NK-92 treated with Interleukin-12 subunit alpha and Interleukin-12 subunit beta, amount 100 ng/mL, for 24 hours (cell line): ENCODE results near the gene CNTN5.

ENCODE experiments used
- DNase-seq: peaks from one replicate; lab custom pipeline; 2025; lab: John Stamatoyannopoulos, UW

CNTN5 gene

DNA sequence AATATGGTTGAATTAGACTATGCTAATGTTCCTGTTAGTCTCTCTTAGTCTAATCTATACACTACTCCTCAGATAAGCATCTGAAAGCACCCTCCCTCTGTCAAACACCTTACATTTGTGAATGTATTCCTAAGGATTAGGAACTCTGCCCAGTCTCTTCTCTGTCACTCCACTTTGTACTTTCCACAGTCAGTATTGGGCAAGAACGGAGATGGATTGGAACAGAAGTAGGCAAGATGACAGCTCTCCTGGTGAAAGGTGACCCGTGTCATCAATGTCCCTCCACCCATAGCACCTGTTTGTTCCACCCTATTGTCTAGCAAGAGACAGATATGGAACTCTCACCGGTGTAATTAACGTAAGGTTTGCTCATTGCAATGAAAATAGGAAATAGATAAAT, 613.8 kb downstream of the CNTN5 start:
- DNase-seq: no peak

GRCh38 chr11:99638073-99638553, 617.4 kb downstream of the CNTN5 start:
- DNase-seq: no peak

GRCh38 chr11:99640671-99641070, 619.9 kb downstream of the CNTN5 start:
- no peak for DNase-seq

DNA sequence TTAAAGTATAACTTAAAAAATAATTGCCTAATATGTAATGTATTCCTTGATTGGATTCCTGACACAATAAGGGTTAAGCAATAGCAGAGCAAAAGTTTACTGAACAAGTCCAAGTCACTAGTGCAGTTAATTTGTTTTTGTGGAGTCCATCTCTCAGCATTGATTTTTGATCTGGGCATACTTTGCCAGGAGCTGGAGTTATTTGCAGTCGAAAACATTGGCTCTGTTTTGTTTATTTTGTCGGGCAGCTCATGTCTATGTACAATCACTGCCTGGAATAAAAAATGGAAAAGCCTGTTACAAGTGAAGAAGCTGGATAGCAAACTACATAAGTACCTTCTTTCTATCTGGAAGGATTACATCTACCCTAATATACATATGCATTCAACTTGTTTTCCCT, 625.2 kb downstream of the CNTN5 start:
- DNase-seq: no peak

DNA sequence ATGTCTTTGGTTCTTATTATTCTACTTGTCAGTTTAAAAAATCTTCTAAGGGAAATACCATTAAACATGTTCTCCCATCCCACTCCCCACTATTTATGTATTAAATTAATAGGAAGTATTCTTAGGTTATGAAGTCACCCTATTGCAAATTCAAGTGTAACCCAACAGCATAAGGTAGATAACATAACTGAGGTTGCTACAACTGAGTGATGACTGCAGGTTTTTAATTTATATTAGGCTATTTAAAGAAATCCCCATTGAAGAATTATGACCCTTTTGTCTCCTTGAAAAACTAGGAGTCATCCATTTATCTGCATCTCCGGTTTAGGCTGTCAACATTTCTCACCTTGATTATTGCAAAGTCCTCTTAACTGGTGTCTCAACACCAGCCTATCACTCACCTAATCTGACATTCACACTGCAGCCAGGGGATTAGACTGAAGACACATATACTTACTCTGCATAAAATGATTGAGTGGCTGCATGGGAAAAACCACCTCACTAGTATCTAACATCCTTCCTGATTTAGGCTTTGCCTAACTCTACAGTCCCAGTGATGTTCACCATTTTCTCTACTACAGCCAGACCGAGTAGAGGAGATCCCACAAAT, 649.4 kb downstream of the CNTN5 start:
- DNase-seq: no peak

DNA sequence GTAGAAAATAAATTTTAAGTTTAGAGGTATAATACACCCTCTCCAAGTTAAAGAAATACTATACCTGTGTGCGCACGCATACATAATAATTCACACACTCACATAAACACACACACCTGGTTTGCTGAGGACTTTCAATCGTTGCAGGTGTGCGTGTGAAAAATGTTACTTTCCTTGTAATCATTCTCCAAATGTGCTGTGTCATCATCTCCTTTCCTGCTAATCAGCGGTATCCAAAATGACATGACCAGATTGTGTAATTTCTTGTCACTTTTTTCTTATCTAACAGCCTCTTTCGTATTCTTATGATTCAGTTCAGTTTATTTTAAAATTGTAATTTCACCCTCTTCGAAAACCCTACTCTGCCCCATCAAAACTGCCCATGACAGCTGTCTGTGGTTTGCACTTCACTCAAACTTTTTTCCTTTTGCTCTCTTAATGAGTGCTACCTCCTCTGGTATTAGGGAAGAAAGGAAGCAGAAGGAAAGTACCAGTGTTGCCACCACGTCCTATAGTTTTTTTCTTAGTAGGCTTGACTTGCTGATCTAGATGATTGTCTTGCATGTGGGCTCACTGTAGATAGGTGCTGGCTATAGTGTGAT, 651.2 kb downstream of the CNTN5 start:
- no peak for DNase-seq

DNA sequence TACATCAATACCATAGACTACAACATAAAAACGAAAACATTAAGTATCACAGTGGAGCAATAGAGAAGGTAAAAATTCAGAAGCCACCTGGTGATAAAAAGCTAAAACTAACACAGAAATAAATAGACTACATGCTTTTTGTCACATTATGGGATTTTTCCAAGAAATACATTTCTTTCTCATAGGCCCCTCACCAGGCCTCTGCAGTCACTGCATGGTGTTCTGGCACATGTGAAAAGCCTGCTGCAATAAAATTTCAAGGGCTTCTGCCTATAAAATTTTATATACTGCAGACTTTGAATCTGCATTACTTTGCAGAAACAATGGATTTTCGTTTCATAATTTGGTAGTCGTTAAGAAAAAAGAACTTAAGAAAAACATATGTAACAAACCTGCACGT, 655.5 kb downstream of the CNTN5 start:
- no peak for DNase-seq

GRCh38 chr11:99682171-99682570, 661.4 kb downstream of the CNTN5 start:
- DNase-seq: no peak

DNA sequence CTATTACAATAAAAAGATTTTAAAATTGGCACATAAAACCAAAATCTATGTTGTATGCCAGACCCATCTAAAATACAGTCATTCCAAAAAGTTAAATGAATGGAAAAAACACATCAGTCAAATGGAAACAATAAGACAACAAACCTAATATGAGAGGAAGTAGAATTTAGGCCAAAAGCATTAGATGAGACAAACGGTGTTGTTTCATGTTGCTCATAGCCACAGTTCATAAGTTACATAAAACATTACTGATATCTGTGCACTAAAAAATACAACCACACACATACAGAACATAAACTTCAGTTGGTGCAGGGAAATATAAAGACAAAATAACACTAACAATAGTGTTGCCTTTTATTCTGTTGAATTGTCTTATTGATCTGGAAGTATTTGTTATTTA, 661.9 kb downstream of the CNTN5 start:
- no peak for DNase-seq

- no peak for DNase-seq
These were observed 663.2 kb downstream of the CNTN5 start for GRCh38 chr11:99683933-99684332.

DNA sequence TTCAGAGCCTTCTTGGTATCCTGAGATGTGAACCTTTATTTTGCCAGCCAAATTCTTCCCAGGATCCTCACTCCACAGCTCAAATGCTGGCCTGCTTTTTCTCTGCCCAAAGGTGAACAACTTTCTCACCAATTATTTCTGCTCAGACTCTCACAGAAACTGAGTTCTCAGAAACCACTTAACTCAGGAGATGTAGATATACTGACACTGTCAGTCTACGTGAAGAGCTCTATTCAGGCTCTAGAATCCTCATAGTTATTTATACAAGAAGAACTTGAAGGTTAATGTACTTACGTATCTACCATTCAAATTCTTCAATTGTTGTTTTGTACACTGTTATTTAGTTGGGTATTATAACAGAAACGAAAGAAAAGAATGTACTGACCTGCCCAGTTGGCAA, 666.1 kb downstream of the CNTN5 start:
- DNase-seq: no peak

DNA sequence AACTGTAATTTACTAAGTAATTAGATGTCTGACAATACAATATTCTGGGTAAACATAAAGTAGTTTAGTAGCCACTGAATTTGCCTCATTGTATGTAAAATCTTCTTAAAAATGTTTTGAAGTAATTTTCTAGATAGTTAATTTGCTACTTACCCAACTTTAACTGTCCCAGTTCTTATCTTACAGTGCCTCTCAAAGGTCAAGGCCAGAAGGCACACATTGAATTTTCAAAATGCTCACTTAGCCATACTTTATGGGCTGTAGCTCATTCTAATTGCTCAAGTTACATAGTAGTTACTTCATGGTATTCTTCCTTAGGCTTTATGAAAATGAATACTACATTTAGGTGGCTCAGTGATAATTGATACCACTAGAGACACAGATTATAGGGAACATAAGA, 666.6 kb downstream of the CNTN5 start:
- no peak for DNase-seq

DNA sequence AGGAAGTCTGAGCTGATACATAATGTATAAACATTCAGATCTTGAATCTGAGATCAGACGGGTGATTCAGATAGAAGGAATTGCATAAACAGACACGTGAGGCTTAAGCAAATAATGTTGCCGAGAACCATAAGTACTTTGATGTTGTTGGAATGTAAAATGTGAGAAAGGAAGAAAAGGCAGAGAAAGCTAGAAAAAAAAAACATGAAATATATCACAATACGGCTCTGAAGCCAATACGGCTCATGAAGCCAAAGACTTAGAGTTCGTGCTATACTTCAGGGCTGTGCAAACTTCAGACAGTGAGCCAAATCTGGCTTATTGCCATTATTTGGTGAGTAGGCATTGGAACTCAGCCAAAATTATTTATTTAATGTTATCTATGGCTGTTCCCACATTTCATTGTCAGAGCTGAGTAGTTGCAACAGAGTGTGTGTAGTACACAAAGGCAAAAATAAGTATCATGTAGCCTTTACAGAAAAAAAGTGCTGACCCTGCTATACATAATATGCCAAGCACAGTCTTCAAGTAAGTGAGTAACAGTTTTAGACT, 673.3 kb downstream of the CNTN5 start:
- DNase-seq: no peak

- no peak for DNase-seq
These were observed 674.4 kb downstream of the CNTN5 start for GRCh38 chr11:99695106-99695505.

DNA sequence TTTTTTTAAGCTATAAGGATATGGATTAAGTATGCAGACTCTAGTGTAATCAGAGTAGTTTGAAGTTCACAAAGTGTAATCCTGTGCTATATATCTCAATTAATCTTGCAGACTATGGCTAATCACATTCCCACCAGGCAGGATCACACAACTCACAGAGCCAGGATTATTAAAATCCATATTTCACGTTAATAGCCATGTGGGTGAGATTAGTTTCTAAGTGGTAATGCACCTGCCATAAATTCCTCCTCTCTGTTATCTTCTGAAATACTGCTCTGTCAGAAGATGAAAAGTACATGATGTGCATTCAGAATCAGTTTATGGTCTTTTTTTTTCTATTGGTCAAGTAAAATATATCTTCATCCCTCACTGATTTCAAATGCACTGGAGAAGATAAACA, 686.1 kb downstream of the CNTN5 start:
- no peak for DNase-seq

DNA sequence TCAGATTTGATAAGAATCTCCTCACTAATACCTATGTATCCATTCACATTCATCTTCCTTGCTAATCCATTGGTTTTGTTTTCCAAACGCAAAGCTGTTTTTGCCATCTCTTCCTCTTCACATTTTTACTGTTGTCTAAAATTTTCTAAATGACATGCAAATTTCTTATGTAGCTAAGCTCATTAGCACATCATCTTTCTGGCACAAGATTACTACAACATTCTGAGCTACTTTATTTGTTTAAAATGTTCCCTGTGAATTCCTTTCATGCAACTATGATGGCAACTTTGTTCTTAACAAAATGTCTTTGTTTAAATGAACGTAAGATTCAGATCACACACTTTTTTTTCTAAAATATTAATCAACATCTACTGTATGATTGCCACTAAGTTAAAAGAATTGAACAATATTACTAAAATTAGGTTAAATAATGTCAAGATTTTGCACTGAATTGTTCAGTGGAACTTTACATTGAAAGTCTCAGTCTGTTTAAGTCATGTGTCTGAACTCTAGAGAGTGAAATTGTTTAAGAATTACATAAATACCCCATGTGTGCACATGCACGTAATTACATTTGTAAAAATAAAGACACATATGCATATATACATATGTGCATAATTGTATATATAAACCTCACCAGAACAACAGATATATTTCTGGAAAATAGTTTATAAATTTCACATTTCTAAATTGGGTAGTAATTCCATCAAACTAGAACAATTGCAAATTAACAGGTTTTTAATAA, 688.4 kb downstream of the CNTN5 start:
- no peak for DNase-seq

GRCh38 chr11:99716302-99716701, 695.6 kb downstream of the CNTN5 start:
- DNase-seq: no peak

- no peak for DNase-seq
These were observed 697.5 kb downstream of the CNTN5 start for GRCh38 chr11:99718291-99718690.

- no peak for DNase-seq
These were observed 718.8 kb downstream of the CNTN5 start for GRCh38 chr11:99739464-99740089.

- DNase-seq: no peak
These were observed 721.8 kb downstream of the CNTN5 start for GRCh38 chr11:99742501-99742900.

DNA sequence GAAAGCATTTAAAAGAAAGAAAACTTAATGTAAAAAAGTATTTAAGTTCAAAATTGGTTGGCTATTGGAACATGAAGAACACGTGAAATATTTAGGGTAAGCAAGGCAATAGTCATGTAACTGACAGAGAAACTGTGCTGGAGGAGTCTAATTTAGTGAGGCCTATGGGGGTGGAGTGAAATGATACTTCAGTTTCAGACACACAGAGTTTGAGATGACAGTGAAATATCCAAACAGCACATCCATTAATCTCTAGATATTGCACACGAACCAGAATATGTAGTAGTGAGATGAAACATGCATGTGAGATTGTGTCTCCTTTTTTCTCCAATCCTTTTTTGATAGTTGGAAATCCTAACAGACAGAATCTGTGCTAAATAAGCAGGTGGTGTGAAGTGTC, 739.0 kb downstream of the CNTN5 start:
- no peak for DNase-seq

- no peak for DNase-seq
These were observed 746.1 kb downstream of the CNTN5 start for GRCh38 chr11:99766811-99767210.

DNA sequence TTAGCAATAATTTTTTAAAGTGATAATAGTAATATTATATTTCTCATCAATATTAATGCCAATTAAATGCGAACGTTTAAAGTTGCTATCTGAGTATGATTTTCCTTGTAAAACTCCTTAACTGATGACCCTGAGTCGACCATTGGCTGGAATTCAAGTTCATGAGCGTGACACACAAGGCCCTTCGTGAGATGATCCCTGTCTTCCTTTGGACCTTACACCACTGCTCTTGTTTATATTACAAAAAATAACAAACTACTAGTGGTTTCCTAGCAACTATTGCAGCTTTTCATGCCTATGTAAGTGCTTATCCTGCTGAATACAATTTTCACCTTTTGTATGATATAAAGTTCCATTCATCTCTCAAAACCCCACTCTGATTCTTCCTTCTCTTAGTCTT, 752.9 kb downstream of the CNTN5 start:
- DNase-seq: no peak
